MM.1S (cell line): ENCODE results near the gene MAPRE3.
"Not testable (repeated sequence)": the region's sequence is repeated elsewhere in the genome, so short reads cannot be mapped to it uniquely, and the experiment has no call there.

Source experiments
- DNase-seq: peaks from one replicate; pipeline ENCODE4 v3.0.0-alpha.2; 2015
- H2AFZ ChIP-seq: fragments of 300-600 bp; sonication (generic); 2 replicates; pipeline ENCODE4 v1.6.0; 2016; ENCODE audit warnings: antibody characterized with exemption, low read length
- H3F3A ChIP-seq: fragments of 300-600 bp; sonication (generic); 2 replicates; pipeline ENCODE4 v1.6.1; 2016; ENCODE audit warnings: mild to moderate bottlenecking, antibody characterized with exemption, low read length, moderate library complexity, mixed read lengths; ENCODE audit not compliant: insufficient read depth
- H3K27ac ChIP-seq: fragments of 300-600 bp; sonication (generic); 2 replicates; pipeline ENCODE4 v1.5.1; 2016; ENCODE audit warnings: mild to moderate bottlenecking, low read length
- H3K27me3 ChIP-seq: fragments of 300-600 bp; sonication (generic); replicated peaks from 2 replicates; pipeline ENCODE4 v1.6.0; 2016; ENCODE audit warnings: low read length; ENCODE audit not compliant: insufficient read depth
- H3K36me3 ChIP-seq: fragments of 300-600 bp; sonication (generic); replicated peaks from 2 replicates; pipeline ENCODE4 v1.6.1; 2016; ENCODE audit warnings: mild to moderate bottlenecking, low read length, mixed read lengths; ENCODE audit not compliant: insufficient read depth
- H3K4me1 ChIP-seq: fragments of 300-600 bp; sonication (generic); 2 replicates; pipeline ENCODE4 v1.6.1; 2016; ENCODE audit warnings: low read length, mixed read lengths
- H3K4me2 ChIP-seq: fragments of 300-600 bp; sonication (generic); 2 replicates; pipeline ENCODE4 v1.6.0; 2016; ENCODE audit warnings: low read depth, low read length
- H3K4me3 ChIP-seq: fragments of 300-600 bp; sonication (generic); 2 replicates; pipeline ENCODE4 v1.5.1; 2016; ENCODE audit warnings: low read length, mixed read lengths
- H3K79me2 ChIP-seq: fragments of 300-600 bp; sonication (generic); 2 replicates; pipeline ENCODE4 v1.6.1; 2016; ENCODE audit warnings: mixed run types, low read length, mixed read lengths
- H3K9ac ChIP-seq: fragments of 300-600 bp; sonication (generic); 2 replicates; pipeline ENCODE4 v1.6.1; 2016; ENCODE audit warnings: low read length, mixed read lengths
- H3K9me2 ChIP-seq: fragments of 300-600 bp; sonication (generic); replicated peaks from 2 replicates; pipeline ENCODE4 v1.6.1; 2016; ENCODE audit warnings: mild to moderate bottlenecking, low read length, mixed read lengths; ENCODE audit not compliant: insufficient read depth
- H3K9me3 ChIP-seq: fragments of 300-600 bp; sonication (generic); replicated peaks from 2 replicates; pipeline ENCODE4 v1.6.1; 2016; ENCODE audit warnings: mild to moderate bottlenecking, low read length, mixed read lengths; ENCODE audit not compliant: insufficient read depth
- H4K20me1 ChIP-seq: fragments of 300-600 bp; sonication (generic); 2 replicates; pipeline ENCODE4 v1.6.1; 2016; ENCODE audit warnings: mild to moderate bottlenecking, low read length, moderate library complexity, mixed read lengths; ENCODE audit not compliant: insufficient read depth
- CTCF ChIP-seq: fragments of 300-600 bp; sonication (generic); IDR thresholded peaks from 2 replicates; pipeline ENCODE4 v1.5.1; 2016; ENCODE audit warnings: antibody characterized with exemption, low read length, mixed read lengths
- EZH2 ChIP-seq: fragments of 300-600 bp; sonication (generic); optimal IDR thresholded peaks from 2 replicates; pipeline ENCODE3; 2017; ENCODE audit warnings: low read depth, mild to moderate bottlenecking, antibody characterized with exemption, low read length, mixed read lengths
- EZH2phosphoT487 ChIP-seq: fragments of 300-600 bp; sonication (generic); IDR thresholded peaks from 2 replicates; pipeline ENCODE4 v1.6.1; 2018; ENCODE audit warnings: antibody characterized with exemption, low read length

Gene MAPRE3

GRCh38 chr2:27073782-27074181 lies 103.3 kb downstream of the MAPRE3 start:
- TF ChIP-seq CTCF, result no peak
- no peak for TF ChIP-seq EZH2
- TF ChIP-seq EZH2phosphoT487, result no peak
- no peaks in the 10 kb centered on the region for H3K36me3 ChIP-seq
- no peak overlapping the region for H3K27ac ChIP-seq
- H4K20me1 ChIP-seq, result no peaks in the 10 kb centered on the region
- peaks cover 32% of the 10 kb centered on the region for H3K79me2 ChIP-seq
- H3K9ac ChIP-seq, result no peak overlapping the region
- H2AFZ ChIP-seq, result no peak overlapping the region
- H3K4me1 ChIP-seq, result peaks cover 55% of the 10 kb centered on the region
- H3K4me2 ChIP-seq, result no peak overlapping the region
- H3K9me3 ChIP-seq, result no peaks in the 10 kb centered on the region
- peaks cover 25% of the 10 kb centered on the region for H3F3A ChIP-seq
- H3K9me2 ChIP-seq, result no peaks in the 10 kb centered on the region
- H3K4me3 ChIP-seq, result no peak overlapping the region
- DNase-seq, result no peak
- no peaks in the 10 kb centered on the region for H3K27me3 ChIP-seq

- no peak for TF ChIP-seq EZH2
- no peak for TF ChIP-seq EZH2phosphoT487
- no peak for TF ChIP-seq CTCF
- peaks cover 53% of the 10 kb centered on the region for H3K4me1 ChIP-seq
- no peaks in the 10 kb centered on the region for H3K27me3 ChIP-seq
- no peaks in the 10 kb centered on the region for H4K20me1 ChIP-seq
- H3F3A ChIP-seq, result peaks cover 26% of the 10 kb centered on the region
- H3K27ac ChIP-seq, result peak overlapping the region; percentile 49
- H3K36me3 ChIP-seq, result no peaks in the 10 kb centered on the region
- no peaks in the 10 kb centered on the region for H3K9me2 ChIP-seq
- H3K79me2 ChIP-seq, result peaks cover 31% of the 10 kb centered on the region
- peak overlapping the region; percentile 15; the same call in 1 of the 2 replicates for H3K9ac ChIP-seq
- peak; percentile 57 for DNase-seq
- H3K4me2 ChIP-seq, result peak overlapping the region; percentile 56
- H3K9me3 ChIP-seq, result no peaks in the 10 kb centered on the region
- H3K4me3 ChIP-seq, result no peak overlapping the region
- peak overlapping the region; percentile 46 for H2AFZ ChIP-seq
Observed at GRCh38 chr2:27074738-27075565, 104.5 kb downstream of the MAPRE3 start.

GRCh38 chr2:27075566-27075871 lies 105.1 kb downstream of the MAPRE3 start:
- Histone ChIP-seq H3K4me2 (peak overlapping the region; percentile 56), H2AFZ (peak overlapping the region; percentile 46), H3K79me2 (peaks cover 28% of the 10 kb centered on the region), H3K4me1 (peaks cover 53% of the 10 kb centered on the region), H3K9ac (peak overlapping the region; percentile 15; the same call in 1 of the 2 replicates), H3K27ac (peak overlapping the region; percentile 49; the same call in 1 of the 2 replicates), H3F3A (peaks cover 28% of the 10 kb centered on the region)
- not testable (repeated sequence) for H4K20me1 ChIP-seq, DNase-seq, H3K4me3 ChIP-seq, H3K9me3 ChIP-seq, H3K36me3 ChIP-seq, H3K27me3 ChIP-seq, H3K9me2 ChIP-seq

GRCh38 chr2:27076323-27076722 lies 105.9 kb downstream of the MAPRE3 start:
- no peaks in the 10 kb centered on the region for H3K36me3 ChIP-seq
- H3F3A ChIP-seq, result peaks cover 25% of the 10 kb centered on the region
- H3K4me3 ChIP-seq, result no peak overlapping the region
- no peak overlapping the region for H3K9ac ChIP-seq
- no peaks in the 10 kb centered on the region for H3K27me3 ChIP-seq
- peak overlapping the region; percentile 63; the same call in 1 of the 2 replicates for H3K27ac ChIP-seq
- H3K4me2 ChIP-seq, result no peak overlapping the region
- H3K9me2 ChIP-seq, result no peaks in the 10 kb centered on the region
- no peaks in the 10 kb centered on the region for H4K20me1 ChIP-seq
- no peaks in the 10 kb centered on the region for H3K9me3 ChIP-seq
- TF ChIP-seq EZH2 (no peak), EZH2phosphoT487 (no peak), CTCF (no peak)
- H3K4me1 ChIP-seq, result peaks cover 55% of the 10 kb centered on the region
- DNase-seq, result no peak
- no peak overlapping the region for H2AFZ ChIP-seq
- peaks cover 20% of the 10 kb centered on the region for H3K79me2 ChIP-seq
